GM12878 (cell line): ENCODE results near the gene GDPD2.

Source experiments
- CHD2 ChIP-seq: IDR thresholded peaks from 2 replicates; pipeline ENCODE4 v1.6.1; 2011; ENCODE audit warnings: low read depth, low read length, improper control_type of control experiment, borderline replicate concordance
- ETV6 ChIP-seq, 2 experiments: fragments of 450-650 bp in 1 of 2; IDR thresholded peaks in 1 of 2; conservative IDR thresholded peaks in 1 of 2; 2 replicates each; pipeline ENCODE4 v1.6.1; 2014; ENCODE audit warnings: antibody characterized with exemption in 1 of 2, borderline replicate concordance in 1 of 2, low read depth in 1 of 2, mild to moderate bottlenecking in 1 of 2, moderate library complexity in 1 of 2
- EZH2 ChIP-seq: IDR thresholded peaks from 2 replicates; pipeline ENCODE4 v1.6.1; 2012; ENCODE audit warnings: low read depth, mild to moderate bottlenecking, control low read depth, inconsistent platforms, low read length, borderline replicate concordance; ENCODE audit not compliant: control insufficient read depth
- HDAC6 ChIP-seq: fragments of 200-600 bp; sonication (generic); IDR thresholded peaks from one replicate; pipeline ENCODE4 v1.8.0; 2017; ENCODE audit warnings: antibody characterized with exemption; ENCODE audit not compliant: unreplicated experiment
- IKZF2 ChIP-seq, 2 experiments: fragments of 450-650 bp; IDR thresholded peaks; 2 replicates each; pipeline ENCODE4 v1.6.1; 2017; ENCODE audit warnings: mild to moderate bottlenecking in 2 of 2, moderate library complexity in 2 of 2
- IRF4 ChIP-seq: IDR thresholded peaks from 2 replicates; pipeline ENCODE4 v1.6.1; 2011; ENCODE audit warnings: low read depth, low read length
- NFIC ChIP-seq: IDR thresholded peaks from 2 replicates; pipeline ENCODE4 v1.6.1; 2012; ENCODE audit warnings: low read depth, mild to moderate bottlenecking, inconsistent platforms, low read length, moderate library complexity
- NFYA ChIP-seq: IDR thresholded peaks from 2 replicates; pipeline ENCODE4 v1.6.1; 2011; ENCODE audit warnings: low read depth, mild to moderate bottlenecking, low read length, improper control_type of control experiment, borderline replicate concordance
- PML ChIP-seq: IDR thresholded peaks from 2 replicates; pipeline ENCODE4 v1.6.1; 2012; ENCODE audit warnings: low read length, inconsistent platforms
- POLR2A ChIP-seq: IDR thresholded peaks from 2 replicates; pipeline ENCODE4 v1.6.1; 2011; ENCODE audit warnings: low read depth, mild to moderate bottlenecking, low read length
- POLR2AphosphoS5 ChIP-seq: IDR thresholded peaks from 2 replicates; pipeline ENCODE4 v1.6.1; 2011; ENCODE audit warnings: mild to moderate bottlenecking, low read length, inconsistent platforms
- TBL1XR1 ChIP-seq: IDR thresholded peaks from 2 replicates; pipeline ENCODE4 v1.6.1; 2012; ENCODE audit warnings: low read depth, low read length, improper control_type of control experiment
- TF ChIP-seq, protein P1 (sequence below): IDR thresholded peaks from 2 replicates; pipeline ENCODE4 v1.6.1; 2012; ENCODE audit warnings: low read depth, low read length, improper control_type of control experiment
- TF ChIP-seq, protein P2 (sequence below), 3 experiments: IDR thresholded peaks in 2 of 3; conservative IDR thresholded peaks in 1 of 3; 2 replicates each; pipeline ENCODE4 v1.5.1; 2011; ENCODE audit warnings: low read depth in 3 of 3, low read length in 3 of 3, mild to moderate bottlenecking in 3 of 3, control low read depth in 2 of 3, moderate library complexity in 2 of 3, inconsistent platforms in 1 of 3, mixed read lengths in 1 of 3; ENCODE audit not compliant: control insufficient read depth in 2 of 3, insufficient read depth in 1 of 3; ENCODE audit errors: extremely low read depth in 1 of 3

DNA sequence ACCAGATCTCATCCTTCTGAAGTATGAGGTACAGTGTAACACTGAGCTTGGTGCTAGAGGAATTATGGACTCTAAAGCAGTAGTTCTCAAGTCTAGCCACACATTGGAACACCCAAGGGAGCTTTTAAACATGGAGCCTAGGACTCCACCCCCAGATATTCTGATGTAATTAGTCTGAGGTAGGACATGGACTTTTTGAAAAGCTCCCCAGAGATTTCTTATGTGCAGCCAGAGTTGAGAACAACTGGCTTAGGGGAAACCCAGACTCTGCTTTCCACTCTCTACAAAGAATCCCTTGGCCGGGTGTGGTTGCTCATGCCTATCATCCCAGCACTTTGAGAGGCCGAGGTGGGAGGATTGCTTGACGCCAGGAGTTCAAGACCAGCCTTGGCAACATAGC is 11.6 kb upstream of the GDPD2 start:
- TF ChIP-seq IKZF2 (IDR thresholded peaks at IDR 0.05) (no peak), HDAC6 (no peak), EZH2 (no peak), IRF4 (no peak), NFYA (no peak), POLR2A (no peak), PML (no peak), CHD2 (no peak), ETV6 (conservative IDR thresholded peaks at IDR 0.05 in 1 of 2, IDR thresholded peaks at IDR 0.05 in 1 of 2; ENCODE audit: borderline replicate concordance in 1 of 2, low read depth in 1 of 2) (no peak), TBL1XR1 (no peak), POLR2AphosphoS5 (no peak), NFIC (no peak)
- TF ChIP-seq, protein P1, sequence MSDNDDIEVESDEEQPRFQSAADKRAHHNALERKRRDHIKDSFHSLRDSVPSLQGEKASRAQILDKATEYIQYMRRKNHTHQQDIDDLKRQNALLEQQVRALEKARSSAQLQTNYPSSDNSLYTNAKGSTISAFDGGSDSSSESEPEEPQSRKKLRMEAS = no peak
- TF ChIP-seq, protein P2, sequence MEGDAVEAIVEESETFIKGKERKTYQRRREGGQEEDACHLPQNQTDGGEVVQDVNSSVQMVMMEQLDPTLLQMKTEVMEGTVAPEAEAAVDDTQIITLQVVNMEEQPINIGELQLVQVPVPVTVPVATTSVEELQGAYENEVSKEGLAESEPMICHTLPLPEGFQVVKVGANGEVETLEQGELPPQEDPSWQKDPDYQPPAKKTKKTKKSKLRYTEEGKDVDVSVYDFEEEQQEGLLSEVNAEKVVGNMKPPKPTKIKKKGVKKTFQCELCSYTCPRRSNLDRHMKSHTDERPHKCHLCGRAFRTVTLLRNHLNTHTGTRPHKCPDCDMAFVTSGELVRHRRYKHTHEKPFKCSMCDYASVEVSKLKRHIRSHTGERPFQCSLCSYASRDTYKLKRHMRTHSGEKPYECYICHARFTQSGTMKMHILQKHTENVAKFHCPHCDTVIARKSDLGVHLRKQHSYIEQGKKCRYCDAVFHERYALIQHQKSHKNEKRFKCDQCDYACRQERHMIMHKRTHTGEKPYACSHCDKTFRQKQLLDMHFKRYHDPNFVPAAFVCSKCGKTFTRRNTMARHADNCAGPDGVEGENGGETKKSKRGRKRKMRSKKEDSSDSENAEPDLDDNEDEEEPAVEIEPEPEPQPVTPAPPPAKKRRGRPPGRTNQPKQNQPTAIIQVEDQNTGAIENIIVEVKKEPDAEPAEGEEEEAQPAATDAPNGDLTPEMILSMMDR (IDR thresholded peaks at IDR 0.05 in 2 of 3, conservative IDR thresholded peaks at IDR 0.05 in 1 of 3; ENCODE audit: control insufficient read depth in 2 of 3, extremely low read depth in 1 of 3, insufficient read depth in 1 of 3, low read depth in 3 of 3, low read length in 3 of 3) = no peak
